ENCODE data around the gene FBLN5. TPM values are rescaled to one million over a fixed set of nuclear protein-coding genes. Genes with fewer than 3 reads are reported as not detected.
A peak's percentile ranks its signal among the peaks of the same experiment; 100 is the strongest.

The FBLN5 gene
- total RNA-seq, 4 donors from 2014 or later: 26.3 to 128 (median 44.5) TPM

DNA sequence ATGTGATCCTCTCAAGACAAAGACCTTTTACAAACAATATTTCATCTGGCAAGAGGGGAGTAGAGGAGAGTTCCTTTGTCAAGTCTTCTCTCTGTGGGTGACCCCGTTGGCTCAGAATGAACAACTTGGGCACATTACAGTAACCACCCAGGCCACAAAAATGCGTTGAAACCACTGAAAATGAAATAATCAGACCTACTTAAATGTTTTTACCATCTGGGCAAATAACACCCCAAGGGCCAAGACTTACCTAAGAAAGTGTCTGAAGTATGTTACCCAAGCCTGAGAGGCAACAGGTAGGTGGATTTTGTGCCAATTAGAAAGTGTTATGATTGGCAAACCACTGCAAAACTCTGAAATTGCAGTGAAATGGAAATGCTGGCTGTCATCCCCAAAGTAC lies 81.4 kb downstream of the FBLN5 start:
- WGBS, 2 donors: 51 to 61% methylated on average over 2 of the region's 2 CpGs
- no peak overlapping the region for H3K4me3 ChIP-seq (ENCODE audit: low read depth, poor library complexity, severe bottlenecking)
- intact Hi-C loops (cut with DNase I; ENCODE audit: low total_unique reads): no loop called here
- TF ChIP-seq POLR2A (IDR thresholded peaks at IDR 0.05): no peak
- TF ChIP-seq, protein P1, sequence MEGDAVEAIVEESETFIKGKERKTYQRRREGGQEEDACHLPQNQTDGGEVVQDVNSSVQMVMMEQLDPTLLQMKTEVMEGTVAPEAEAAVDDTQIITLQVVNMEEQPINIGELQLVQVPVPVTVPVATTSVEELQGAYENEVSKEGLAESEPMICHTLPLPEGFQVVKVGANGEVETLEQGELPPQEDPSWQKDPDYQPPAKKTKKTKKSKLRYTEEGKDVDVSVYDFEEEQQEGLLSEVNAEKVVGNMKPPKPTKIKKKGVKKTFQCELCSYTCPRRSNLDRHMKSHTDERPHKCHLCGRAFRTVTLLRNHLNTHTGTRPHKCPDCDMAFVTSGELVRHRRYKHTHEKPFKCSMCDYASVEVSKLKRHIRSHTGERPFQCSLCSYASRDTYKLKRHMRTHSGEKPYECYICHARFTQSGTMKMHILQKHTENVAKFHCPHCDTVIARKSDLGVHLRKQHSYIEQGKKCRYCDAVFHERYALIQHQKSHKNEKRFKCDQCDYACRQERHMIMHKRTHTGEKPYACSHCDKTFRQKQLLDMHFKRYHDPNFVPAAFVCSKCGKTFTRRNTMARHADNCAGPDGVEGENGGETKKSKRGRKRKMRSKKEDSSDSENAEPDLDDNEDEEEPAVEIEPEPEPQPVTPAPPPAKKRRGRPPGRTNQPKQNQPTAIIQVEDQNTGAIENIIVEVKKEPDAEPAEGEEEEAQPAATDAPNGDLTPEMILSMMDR (IDR thresholded peaks at IDR 0.05): no peak
- DNase-seq (ENCODE audit: low spot score in 2 of 2): no peak

DNA sequence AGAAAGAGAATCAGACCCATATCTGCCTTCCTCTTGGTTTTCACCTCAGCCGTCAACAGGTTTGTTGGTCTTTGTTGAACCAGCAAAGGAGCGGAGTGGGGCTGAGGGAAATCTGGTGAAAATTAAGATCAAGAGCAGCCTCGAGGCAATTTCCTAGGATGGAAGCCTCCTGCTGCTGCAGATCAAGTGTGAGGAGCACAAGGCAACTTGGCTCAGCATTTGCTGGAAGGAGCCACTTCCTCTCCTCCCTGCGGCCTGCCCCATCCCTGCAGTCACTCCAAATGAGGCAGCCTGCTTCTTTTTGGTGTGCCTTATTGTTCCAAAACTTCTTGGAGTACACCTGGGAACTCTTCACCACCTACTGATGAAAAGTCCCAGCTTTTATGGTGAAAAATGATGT lies 85.1 kb downstream of the FBLN5 start:
- intact Hi-C loops (cut with DNase I; ENCODE audit: low total_unique reads): no loop called here
- no peak overlapping the region for H3K4me3 ChIP-seq (ENCODE audit: low read depth, poor library complexity, severe bottlenecking)
- no peak for DNase-seq (ENCODE audit: low spot score in 2 of 2)
- WGBS, 2 donors: 72 to 76% methylated on average over 4 of the region's 4 CpGs
- TF ChIP-seq POLR2A (IDR thresholded peaks at IDR 0.05): no peak
- TF ChIP-seq, protein P1 (IDR thresholded peaks at IDR 0.05): no peak

DNA sequence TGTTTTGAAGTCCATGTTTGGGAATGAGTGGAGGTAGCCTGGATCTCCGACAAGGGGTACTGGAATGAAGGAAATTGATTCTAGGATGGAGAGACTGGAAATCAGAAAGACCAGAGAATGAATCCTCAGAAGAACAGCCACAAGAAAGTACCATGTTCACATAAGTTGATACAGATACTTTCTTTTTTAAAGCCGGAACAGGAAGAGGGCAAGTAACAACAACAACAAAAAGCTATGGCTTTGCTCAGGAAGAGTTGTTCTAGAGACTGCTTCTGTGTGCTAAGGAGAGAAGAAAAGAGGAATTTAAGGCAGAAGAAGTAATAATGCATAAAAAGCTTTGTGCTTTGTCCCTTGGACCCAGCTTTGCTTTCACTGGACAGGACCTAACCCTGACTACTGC lies 86.4 kb downstream of the FBLN5 start:
- TF ChIP-seq, protein P1 (IDR thresholded peaks at IDR 0.05): no peak
- no peak for TF ChIP-seq POLR2A (IDR thresholded peaks at IDR 0.05)
- H3K4me3 ChIP-seq (ENCODE audit: low read depth, poor library complexity, severe bottlenecking): no peak overlapping the region
- DNase-seq (ENCODE audit: low spot score in 2 of 2): no peak
- intact Hi-C loops (cut with DNase I; ENCODE audit: low total_unique reads): no loop called here
- 87 to 93% methylated on average over 2 of the region's 2 CpGs for WGBS, 2 donors

DNA sequence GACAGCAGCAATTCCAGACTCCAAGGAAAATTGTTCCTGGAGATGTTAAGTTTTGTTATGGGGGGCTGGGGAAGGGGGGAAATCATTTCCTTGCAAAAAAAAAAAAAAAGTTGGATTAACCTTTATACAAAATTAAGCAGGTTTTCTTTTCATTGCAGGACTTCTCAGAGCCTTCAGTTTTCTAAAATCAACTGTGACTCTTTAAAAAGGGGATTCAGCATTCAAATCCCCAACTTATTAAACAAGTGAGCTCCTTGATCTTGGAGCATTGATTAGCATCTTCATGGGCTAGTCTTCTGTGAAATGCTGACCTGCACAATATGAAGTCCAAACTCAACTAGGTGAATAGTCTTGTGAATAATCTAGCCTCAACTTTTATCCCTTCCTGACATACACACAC lies 87.3 kb downstream of the FBLN5 start:
- no peak overlapping the region for H3K4me3 ChIP-seq (ENCODE audit: low read depth, poor library complexity, severe bottlenecking)
- TF ChIP-seq, protein P1 (IDR thresholded peaks at IDR 0.05): no peak
- no peak for TF ChIP-seq POLR2A (IDR thresholded peaks at IDR 0.05)
- no peak for DNase-seq (ENCODE audit: low spot score in 2 of 2)
- intact Hi-C loops (cut with DNase I; ENCODE audit: low total_unique reads): no loop called here

DNA sequence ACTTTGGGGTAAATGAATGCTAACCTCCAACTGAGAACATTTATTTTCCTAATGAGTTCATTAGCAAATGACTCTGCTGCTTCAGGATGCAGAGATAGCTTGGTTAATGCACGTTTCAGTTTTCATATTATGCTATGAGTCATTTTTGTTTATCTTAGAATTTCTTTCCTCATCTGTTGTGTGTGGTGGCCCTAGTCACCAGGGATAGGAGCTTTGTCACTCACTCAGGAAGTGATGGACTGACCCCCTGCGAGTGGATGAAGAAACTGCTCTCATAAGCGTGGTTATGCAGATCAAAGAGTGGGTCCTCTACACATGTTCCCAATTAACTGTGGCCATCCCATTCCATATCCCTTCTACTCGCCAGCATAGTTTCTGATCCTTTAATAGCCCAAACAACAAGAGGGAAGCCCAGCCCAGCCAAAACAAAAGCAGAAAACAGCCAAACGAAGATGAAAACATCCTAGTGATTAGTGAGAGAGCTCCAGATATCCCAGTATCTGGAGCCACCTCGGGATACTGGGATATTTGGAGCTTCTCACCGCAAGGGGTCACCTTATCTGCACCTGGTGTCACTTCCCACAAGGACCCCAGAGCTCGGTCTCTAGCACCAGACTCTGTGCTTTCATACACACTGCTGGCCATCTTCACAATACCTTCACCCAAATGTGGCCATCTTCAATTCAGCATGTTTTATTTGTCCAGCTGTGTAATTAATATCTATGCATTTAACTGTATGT lies 88.8 kb downstream of the FBLN5 start:
- DNase-seq (ENCODE audit: low spot score in 2 of 2): peak in 1 of 2 donors; percentile 75
- TF ChIP-seq, protein P1 (IDR thresholded peaks at IDR 0.05): no peak
- no peak for TF ChIP-seq POLR2A (IDR thresholded peaks at IDR 0.05)

DNA sequence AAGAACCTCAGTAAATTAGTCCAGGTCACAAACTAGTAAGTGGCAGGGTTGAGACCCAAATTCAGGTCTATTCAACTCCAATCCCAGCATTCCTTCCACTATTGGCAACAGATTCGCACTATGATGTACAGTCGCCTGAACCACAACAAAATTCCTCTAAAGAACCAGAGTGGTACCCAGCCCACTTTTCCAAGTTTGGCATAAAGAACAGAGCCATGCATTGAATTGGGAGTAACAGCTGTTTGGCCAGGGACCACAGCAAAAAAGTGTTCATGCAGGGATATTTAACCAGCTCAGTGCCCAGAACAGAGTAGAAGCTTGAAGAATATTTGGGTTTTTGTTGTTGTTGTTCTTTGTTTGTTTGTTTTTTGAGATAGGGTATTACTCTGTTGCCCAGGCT lies 89.9 kb downstream of the FBLN5 start:
- H3K4me3 ChIP-seq (ENCODE audit: low read depth, poor library complexity, severe bottlenecking): no peak overlapping the region

More for the DNA sequence above, 88.8 kb downstream of the FBLN5 start:
- intact Hi-C loops (cut with DNase I; ENCODE audit: low total_unique reads): no loop called here
- no peak overlapping the region for H3K4me3 ChIP-seq (ENCODE audit: low read depth, poor library complexity, severe bottlenecking)
- 31 to 48% methylated on average over 8 of the region's 8 CpGs for WGBS, 2 donors

More for the DNA sequence above, 89.9 kb downstream of the FBLN5 start:
- no peak for DNase-seq (ENCODE audit: low spot score in 2 of 2)
- WGBS, 2 donors: 89 to 93% methylated on average over 2 of the region's 2 CpGs
- intact Hi-C loops (cut with DNase I; ENCODE audit: low total_unique reads): no loop called here
- TF ChIP-seq, protein P1 (IDR thresholded peaks at IDR 0.05): no peak
- TF ChIP-seq POLR2A (IDR thresholded peaks at IDR 0.05): no peak
